Fibroblast of villous mesenchyme (primary cell): ENCODE measurements around the gene MRPL9. TPM values are rescaled to one million over a fixed set of nuclear protein-coding genes. Genes with fewer than 3 reads are reported as not detected.

Experiments
- DNase-seq: peaks from one replicate; pipeline ENCODE4 v3.0.0-alpha.2; 2010; ENCODE audit warnings: low read depth
- H3K4me3 ChIP-seq: 2 replicates; pipeline ENCODE4 v1.5.1; 2011; ENCODE audit warnings: low read depth, mild to moderate bottlenecking, low read length
- total RNA-seq: library from RNA; depleted of rRNA; stranded (reverse); fragments of >200 nt; gene quantifications from 2 replicates; pipeline ENCODE4 v1.2.3, GENCODE V29; 2012
- TF ChIP-seq, protein P1 (sequence below): IDR thresholded peaks from 2 replicates; pipeline ENCODE4 v1.5.1; 2012; ENCODE audit warnings: low read depth, mild to moderate bottlenecking, low read length; ENCODE audit not compliant: insufficient read depth

MRPL9 gene
- total RNA-seq, 1 donor, result 91.5 TPM

DNA sequence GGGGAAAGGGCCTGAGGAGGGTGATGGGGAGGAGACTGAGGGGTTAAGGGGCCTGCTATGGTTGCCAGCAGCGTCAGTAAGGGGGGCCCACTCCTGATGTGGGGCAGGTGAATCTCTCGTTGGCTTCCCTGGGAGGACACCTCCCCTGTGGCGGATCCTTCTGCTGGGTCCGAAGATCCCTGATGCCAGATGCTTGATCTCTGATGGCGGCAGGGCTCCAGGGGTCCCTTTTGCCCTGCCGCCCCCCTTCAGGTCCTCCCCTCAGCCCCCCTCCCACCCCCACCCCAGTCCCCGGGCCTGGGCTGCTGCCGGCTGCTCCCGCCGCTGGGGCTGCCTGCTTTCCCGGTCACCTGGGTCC, 46.9 kb downstream of the MRPL9 start:
- H3K4me3 ChIP-seq, result no peak overlapping the region
- TF ChIP-seq, protein P1, sequence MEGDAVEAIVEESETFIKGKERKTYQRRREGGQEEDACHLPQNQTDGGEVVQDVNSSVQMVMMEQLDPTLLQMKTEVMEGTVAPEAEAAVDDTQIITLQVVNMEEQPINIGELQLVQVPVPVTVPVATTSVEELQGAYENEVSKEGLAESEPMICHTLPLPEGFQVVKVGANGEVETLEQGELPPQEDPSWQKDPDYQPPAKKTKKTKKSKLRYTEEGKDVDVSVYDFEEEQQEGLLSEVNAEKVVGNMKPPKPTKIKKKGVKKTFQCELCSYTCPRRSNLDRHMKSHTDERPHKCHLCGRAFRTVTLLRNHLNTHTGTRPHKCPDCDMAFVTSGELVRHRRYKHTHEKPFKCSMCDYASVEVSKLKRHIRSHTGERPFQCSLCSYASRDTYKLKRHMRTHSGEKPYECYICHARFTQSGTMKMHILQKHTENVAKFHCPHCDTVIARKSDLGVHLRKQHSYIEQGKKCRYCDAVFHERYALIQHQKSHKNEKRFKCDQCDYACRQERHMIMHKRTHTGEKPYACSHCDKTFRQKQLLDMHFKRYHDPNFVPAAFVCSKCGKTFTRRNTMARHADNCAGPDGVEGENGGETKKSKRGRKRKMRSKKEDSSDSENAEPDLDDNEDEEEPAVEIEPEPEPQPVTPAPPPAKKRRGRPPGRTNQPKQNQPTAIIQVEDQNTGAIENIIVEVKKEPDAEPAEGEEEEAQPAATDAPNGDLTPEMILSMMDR, result no peak
- no peak for DNase-seq

DNA sequence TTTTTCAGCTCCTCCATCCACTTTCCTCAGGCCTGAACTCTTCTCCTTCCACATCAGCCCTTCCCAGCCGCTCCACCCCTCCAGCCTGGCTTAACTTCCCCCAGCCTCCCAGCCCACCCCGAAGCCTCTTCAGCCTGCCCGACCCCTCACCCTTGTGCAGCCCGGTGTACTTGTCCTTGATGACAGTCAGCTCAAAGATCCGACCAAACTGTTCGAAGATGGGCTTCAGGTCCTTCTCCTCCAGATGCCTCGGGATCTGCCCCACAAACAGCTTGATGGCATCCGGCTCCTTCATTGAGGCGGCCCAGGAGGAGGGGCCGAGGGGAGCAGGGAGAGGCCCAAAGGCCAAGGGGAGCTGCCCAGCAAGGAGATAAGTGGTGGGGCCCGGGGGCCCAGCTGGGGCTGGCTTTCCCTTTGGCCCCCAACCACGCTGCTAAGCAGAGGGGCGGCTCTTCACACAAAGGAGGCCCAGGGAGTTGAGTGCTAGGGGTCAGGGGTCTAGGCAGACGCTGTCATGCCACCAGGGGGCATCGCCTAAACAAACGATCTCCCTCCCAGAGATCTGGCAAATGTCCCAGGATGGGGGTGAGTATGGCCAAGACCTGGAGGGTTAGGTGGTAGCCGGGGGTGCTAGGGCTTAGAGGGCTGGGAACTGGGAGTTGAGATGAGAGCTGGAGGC, 47.4 kb downstream of the MRPL9 start:
- DNase-seq, result no peak
- no peak overlapping the region for H3K4me3 ChIP-seq
- TF ChIP-seq, protein P1, result no peak

DNA sequence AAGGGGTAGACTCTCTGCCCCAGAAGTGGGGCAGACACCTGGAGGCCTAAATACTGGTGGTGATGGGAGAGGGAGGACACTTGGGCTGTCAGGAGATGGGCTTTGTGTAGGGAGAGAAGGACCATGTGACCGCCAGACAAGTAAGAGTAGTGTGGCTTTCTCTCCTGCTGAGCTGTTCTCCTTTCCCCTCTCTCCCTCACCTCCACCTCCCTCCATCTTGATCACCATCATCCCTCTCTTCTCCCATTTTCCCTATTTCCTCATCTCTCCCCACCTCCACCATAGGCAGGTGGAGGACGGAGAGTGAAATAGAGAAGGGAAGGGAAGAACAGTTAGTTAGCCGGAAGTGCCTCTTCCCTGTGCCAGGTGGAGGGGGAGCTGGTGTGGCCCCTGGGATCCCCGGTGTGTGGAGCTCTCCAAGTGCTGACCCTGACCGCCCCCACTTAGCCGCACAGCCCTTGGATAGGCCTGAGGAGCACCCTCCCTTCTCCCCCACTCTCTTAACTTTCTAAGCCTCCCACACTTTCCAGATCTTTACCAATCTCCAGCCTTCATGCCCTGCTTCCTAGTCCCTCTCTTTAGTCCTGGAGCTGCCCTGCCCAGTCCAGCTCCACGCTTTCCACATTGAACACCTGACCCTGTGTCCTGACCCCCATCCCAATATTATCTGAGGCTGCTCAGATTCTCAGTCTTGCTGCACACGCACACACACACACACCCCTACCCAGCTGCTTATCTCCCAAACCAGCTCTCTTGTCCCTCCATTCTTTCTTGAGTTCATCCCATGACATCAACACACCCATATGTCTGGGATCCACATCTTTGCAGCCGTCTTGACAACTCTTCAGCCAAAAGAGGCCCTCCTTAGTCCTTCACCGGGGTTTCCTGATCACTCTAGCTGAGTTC, 48.2 kb downstream of the MRPL9 start:
- no peak for DNase-seq
- TF ChIP-seq, protein P1, result no peak
- H3K4me3 ChIP-seq, result no peak overlapping the region

DNA sequence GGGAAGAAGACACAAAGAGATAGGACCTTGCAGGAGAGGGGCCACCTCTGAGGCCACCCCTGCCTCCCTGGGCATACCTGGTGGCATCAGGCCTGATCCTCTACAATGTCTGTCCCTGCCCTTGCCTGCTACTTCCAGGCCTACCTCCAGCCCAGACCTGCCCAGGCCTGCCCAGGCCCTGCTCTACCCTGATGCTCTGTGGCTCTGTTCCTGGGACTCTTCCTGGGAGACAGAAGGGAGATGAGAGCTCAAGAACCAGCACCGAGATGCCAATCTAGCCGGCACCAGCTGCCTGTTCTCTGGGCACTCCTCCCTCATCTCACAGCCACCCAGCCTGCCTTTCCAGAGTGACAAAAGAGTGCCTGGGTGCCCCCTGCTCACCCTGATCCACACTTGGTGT, 49.4 kb downstream of the MRPL9 start:
- DNase-seq, result no peak
- TF ChIP-seq, protein P1, result no peak
- H3K4me3 ChIP-seq, result no peak overlapping the region

DNA sequence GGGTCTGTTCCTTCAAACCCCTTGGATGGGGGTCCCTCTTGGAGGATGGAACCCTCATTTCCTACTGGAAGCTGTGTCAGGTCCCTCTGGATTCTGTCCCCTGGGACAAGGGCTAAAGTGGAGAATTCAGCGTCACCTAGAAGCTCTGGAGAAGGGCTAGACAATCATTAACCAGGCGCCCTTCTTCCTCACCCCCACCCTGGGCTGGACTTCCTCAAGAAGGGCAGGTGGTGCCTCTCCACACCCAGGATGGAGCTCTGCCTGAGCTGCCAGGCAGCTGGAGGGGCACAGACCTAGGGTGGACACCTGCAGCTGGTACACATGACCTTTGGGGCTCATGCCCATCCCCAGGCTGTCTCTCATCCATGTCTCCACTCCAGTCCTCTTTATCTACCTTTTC, 50.3 kb downstream of the MRPL9 start:
- no peak for DNase-seq
- TF ChIP-seq, protein P1, result no peak
- H3K4me3 ChIP-seq, result no peak overlapping the region

DNA sequence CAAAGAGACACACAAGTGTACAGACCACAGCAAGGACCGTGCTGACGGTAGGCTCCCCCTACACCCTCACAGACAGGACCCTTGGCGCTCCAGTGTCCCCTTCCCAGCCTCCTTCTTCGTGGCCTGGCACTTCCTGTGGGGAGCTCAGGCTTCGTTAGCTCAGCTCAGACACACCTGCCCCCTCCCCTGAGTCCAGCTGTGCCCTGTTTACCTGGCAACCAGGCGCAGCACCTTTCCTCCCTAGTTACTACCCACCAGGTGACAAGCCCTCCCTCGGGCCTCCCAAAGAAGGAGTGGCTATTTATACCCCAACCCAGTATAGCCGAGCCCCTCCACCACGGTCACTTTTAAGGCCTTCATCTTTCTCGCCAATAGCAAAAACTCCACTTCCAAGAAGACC, 51.3 kb downstream of the MRPL9 start:
- DNase-seq, result no peak
- H3K4me3 ChIP-seq, result no peak overlapping the region
- TF ChIP-seq, protein P1, result no peak
